ENCODE results near the gene BUB1. TPM values are rescaled to one million over a fixed set of nuclear protein-coding genes. Genes with fewer than 3 reads are reported as not detected.
"Not testable (repeated sequence)": the region's sequence is repeated elsewhere in the genome, so short reads cannot be mapped to it uniquely, and the experiment has no call there.

The BUB1 gene
- total RNA-seq, 2 donors from 2014 or later = 0.76 to 1.6 TPM

DNA sequence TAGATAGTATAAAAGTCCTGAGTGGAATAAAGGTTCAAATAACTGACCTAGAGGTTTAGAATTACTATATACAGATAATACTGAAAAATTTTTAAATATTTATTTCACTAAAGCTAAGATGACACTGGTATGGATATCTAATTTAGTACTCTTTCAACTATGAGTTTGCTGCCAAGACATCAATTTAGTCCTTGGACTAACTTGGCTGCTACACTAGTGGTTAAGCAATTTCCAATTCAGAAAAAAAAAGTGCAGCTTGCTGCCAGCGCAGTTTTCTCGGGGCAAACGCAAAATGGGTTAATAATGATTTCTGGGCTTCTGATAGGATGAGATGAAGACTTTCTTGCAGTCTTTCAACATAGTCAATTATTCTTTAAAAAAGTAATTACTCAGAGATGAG lies 10.8 kb downstream of the BUB1 start:
- intact Hi-C loops (cut with DNase I) = no loop called here
- DNase-seq = no peak
- ATAC-seq = no peak

DNA sequence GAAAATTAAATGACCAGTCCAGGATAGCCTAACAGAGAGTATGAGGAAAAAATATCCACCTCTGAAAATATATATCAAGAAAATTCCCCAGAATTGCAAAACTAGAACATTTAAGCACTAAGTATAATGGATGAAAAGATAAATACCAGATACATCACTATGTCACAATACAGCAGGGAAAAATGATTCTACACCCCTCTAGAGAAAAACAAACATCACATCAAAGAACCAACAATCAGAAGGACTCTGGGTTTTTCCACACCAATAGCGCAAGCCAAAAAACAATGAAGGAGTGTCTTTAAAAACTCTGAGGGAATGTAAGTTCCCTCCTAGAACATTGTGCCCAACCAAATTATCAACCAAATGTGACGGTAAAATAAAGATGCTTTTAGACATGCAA lies 13.7 kb downstream of the BUB1 start:
- ATAC-seq = no peak

DNA sequence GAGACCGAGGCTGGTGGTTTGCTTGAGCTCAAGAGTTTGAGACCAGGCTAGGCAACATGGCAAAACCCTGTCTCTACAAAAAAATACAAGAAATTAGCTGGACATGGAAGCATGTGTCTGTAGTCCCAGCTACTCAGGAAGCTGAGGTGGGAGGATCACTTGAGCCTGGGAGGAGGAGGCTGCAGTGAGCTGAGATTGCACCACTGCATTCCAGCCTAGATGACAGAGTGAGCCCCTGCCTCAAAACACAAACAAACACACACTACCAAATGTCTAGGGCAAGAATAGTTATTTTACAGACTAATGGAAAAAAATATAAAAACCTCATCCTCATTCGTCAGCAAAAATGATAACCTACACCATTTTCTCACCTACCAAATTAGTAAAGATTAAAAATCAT lies 15.3 kb downstream of the BUB1 start:
- ATAC-seq (no peak), DNase-seq (no peak)
- intact Hi-C loops (cut with DNase I) = no loop called here

More for the DNA sequence above, 13.7 kb downstream of the BUB1 start:
- intact Hi-C loops (cut with DNase I) = no loop called here
- DNase-seq = no peak

DNA sequence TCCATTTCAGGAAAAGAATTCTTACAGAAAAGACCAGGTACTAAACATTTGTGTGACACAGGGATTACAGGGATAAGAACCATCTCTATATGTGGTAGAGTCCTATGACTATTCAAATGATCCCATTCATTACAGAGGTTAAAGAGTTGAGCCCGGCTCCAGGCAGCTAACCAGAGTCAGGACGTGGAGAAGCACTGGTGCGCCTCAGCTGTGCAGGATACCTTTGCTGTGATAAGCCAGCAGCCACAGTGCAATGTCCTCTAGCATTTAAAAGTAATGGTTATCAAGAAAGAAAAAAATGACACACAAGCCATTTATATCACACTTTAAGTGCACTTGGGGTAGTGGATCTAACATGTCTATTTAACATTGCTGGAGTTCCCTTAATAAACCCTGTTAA lies 17.3 kb downstream of the BUB1 start:
- DNase-seq (no peak), ATAC-seq (no peak)
- intact Hi-C loops (cut with DNase I) = no loop called here

DNA sequence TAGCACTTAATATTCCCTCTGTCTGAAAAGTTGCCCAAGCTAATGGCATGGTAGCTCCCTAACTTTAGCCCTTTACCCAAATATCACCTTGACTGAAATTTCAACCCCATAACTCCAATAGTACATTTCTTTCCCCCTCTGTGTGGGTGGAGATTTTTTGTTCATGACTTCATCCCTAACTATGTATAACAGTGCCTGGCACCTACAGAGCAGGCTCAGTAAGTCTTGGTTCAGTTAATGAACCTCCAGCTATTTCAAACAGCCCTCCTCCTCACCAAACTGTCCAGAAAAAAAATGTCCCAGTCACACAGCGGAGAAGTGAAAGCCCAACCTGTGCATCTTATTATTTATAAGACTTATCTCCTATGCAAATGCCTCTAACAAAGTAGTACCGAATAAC lies 18.6 kb downstream of the BUB1 start:
- DNase-seq (no peak), ATAC-seq (peak in 1 of 2 donors; percentile 86)
- intact Hi-C loops (cut with DNase I) = no loop called here

DNA sequence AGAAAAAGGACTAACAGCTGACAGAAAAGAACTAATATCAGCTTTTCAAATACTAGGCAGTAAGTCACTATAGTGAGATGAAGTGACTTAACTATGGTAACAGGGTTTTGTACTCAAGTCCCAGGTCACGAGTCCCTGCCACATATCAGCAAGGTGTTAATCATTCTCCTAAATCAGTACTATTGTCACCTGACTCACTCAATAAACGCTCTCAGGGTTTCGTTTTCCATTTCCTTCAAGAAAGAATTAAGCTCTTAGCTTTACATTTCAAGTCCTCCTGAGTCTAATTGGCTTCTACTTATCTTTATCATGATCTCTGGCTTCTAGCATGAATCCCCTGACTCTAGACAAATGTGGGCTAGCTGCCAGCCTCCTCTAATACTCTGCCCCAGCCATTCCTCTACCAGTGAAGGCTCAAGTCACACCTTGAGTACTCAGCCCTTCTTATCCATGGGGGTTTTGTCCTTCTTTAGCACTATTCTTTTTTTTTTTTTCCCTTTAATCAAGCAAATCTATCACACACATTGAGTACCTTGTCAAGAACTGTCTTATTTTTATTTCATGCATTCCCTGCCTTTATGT lies 20.0 kb downstream of the BUB1 start:
- ATAC-seq = no peak

DNA sequence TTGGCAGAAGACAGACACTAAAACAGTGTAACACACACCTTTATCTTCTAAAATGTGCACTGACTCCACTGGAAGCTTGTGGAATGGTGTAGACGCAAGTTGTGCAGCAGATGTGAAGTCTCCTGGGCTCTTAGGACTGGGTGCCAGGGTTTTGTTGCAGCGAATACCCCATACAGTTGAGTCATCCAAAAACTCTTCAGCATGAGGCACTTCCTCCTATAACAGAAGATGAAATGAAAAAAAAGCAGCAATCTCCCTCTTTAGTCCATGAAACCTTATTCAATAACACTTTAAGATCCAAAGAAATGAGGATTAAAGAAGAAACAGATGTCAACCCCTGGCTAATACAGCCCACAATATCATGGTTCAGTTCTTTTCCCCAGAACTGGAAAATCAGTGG lies 22.2 kb downstream of the BUB1 start:
- intact Hi-C loops (cut with DNase I) = no loop called here
- DNase-seq = no peak
- no peak for ATAC-seq

More for the DNA sequence above, 20.0 kb downstream of the BUB1 start:
- intact Hi-C loops (cut with DNase I) = no loop called here
- no peak for DNase-seq

DNA sequence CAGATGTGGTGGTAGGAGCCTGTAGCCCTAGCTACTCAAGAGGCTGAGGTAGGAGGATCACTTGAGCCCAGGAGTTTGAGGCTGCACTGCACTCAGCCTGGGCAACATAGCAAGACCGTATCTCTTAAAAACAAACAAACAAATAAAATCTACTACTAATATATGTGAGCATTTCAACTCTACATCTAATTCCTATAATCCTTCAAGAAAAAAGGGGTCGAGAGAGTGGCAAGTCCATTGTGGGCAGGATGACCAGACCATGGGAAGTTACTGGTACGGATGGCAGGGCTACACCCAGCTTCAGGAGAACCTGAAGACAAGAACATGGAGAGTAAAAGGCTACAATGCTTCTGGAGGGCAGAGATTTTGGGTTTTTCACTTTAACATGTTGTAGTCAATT lies 24.0 kb downstream of the BUB1 start:
- no peak for ATAC-seq
- no peak for DNase-seq
- intact Hi-C loops (cut with DNase I) = no loop called here

DNA sequence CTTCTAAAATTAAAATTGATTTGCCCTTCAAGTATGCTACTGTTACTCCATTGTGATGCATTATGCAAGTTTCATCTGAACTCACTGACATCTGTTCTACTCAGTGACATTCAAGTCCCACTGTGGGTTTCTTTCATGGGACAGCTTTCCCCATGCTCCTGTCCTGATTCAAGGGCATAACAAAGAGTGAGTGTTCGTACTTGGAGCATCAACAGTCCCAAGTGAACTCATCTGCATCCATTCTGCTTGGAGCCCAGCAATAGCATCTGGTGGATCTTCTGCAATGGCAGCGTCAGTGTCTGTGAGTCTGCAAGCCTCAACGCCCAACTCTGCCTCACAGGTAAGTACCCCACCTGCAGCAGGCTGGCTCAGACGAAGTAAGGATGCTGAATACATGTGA lies 27.5 kb downstream of the BUB1 start:
- no peak for ATAC-seq
- no peak for DNase-seq
- intact Hi-C loops (cut with DNase I) = no loop called here

DNA sequence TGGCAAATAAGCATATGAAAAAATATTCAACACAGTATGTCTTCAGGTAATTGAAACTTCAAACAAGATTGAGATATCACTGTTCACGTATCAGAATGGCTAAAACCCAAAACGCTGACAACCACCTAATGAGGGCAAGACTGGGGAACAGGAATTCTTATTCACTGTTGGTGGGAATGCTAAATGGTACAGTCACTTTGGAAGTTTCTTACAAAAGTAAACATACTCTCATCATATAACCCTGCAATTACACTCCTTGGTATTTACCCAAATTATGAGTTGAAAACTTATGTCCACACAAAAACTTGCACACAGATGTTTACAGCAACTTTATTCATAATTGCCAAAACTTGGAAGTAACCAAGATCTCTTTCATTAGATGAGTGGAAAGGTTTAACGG lies 30.1 kb downstream of the BUB1 start:
- intact Hi-C loops (cut with DNase I) = no loop called here
- DNase-seq (no peak), ATAC-seq (no peak)

DNA sequence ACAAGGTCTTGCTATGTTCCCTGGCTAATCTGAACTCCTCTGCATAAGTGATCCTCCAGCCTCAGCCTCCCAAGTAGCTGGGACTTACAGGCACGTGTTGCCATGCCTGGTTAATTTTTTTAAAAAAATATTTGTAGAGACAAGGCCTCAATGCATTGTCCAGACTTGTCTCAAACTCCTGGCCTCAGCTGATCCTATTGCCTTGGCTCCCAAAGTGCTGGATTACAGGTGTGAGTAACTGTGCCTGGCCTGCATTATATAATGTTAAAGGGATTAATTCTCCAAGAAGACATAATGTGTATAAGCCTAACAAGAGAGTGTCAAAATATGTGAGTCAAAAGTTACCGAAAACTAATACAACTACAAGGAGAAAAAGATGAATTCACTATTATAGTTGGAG lies 32.2 kb downstream of the BUB1 start:
- ATAC-seq (no peak), DNase-seq (no peak)
- intact Hi-C loops (cut with DNase I) = no loop called here

DNA sequence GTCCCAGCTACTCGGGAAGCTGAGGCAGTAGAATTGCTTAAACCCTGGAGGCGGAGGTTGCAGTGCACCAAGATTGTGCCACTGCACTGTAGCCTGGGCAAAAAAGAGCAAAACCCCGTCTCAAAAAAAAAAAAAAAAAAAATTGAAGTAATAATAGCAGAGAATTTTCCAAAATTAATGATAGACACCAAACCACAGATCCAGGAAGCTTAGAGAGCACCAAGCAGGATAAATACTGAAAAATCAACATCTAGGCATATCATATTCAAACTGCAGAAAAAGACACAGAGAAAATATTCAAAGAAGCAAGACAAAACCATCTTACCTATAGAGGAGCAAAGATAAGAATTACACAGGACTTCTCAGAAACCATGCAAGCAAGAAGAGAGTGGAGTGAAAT lies 33.5 kb downstream of the BUB1 start:
- ATAC-seq (no peak), DNase-seq (no peak)
- intact Hi-C loops (cut with DNase I) = no loop called here

DNA sequence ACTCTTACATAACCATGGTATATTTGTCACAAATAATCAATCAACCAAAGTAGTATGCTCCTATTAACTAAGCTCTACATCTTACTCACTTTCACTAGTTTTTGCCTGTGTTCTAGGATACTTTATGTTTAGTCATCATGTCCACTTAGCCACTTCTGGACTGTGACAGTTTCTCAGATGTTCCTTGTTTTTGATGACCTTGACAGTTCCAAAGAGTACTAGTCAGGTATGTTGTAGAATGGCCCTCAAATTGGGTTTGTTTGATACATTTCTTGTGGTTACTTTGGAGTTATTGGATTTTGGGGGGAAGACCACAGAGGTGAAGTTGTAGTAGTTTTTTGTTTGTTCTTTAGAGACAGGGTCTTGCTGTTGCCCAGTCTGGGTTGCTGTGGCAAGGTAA lies 35.5 kb downstream of the BUB1 start:
- DNase-seq (no peak), ATAC-seq (no peak)
- intact Hi-C loops (cut with DNase I) = no loop called here

DNA sequence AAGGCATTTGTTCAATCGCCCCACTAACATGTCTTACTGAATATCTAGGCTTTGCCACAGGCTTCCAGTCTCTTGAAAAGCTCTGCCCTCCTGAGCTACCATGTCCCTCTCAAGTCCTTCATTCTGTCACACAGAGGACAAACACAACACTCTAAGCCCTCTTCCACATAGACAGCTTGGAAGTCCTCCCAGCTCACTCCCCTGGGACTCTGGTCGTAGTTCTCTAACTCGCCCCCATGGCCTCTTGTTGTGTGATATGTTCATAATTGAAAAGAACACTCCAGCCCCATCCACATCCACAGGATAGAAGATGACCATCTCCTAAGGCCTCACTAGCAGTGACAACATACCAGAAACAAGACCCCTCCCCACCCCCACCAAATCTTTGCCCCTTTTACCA lies 37.9 kb downstream of the BUB1 start:
- no peak for ATAC-seq
- intact Hi-C loops (cut with DNase I) = no loop called here
- no peak for DNase-seq

DNA sequence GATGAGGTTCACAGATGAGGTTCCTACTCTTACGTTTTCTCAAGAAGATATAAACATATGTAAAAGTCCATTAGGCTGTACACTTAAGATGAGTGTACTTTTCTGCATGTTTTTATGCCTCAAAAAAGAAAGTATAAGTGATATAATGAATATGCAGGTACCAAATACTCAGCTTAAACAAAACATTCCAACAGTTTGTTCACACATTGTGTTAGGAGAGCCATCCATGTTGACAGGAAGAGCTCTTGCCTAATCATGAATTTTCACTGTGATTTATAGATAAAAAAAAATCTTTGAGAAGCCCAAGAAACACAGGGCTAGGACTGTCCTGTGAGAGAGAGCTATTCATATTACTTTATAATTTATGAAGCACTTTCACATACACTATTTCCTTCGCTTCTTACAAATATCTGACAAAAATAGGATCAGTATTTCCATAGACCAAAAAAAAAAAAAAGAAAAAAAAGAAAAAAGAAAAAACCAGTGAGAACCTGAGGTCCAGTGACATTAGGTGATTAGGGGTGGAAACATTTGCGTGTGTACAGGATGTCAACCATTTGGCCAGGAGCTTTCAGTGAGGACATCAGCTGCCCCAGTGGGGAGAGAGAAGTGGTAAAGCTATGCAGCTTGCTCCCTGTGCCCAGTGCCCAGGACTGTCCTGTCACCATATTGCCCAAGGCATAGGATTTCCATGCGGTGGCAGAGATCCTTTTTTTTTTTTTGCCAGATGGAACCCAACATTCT lies 38.7 kb downstream of the BUB1 start:
- DNase-seq (no peak), ATAC-seq (no peak)
- intact Hi-C loops (cut with DNase I) = no loop called here

DNA sequence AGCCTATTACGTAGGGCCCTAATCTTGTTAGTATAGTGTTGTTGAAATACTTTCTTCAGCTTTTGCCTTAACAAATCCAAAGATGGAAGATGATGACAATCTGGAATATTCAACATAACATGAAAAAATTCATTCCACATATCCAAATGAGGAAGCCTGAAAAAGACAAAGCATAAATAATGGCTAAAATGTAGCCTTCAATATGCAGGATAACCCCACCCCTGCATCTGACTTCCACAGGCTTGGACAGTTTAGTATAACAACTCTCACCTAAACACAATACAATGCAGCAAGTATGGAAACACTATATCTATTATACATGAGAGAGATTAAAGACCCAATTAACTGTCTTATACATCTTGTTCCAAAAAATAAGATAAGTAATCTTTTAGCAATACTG lies 39.9 kb downstream of the BUB1 start:
- no peak for ATAC-seq
- no peak for DNase-seq
- intact Hi-C loops (cut with DNase I) = no loop called here

DNA sequence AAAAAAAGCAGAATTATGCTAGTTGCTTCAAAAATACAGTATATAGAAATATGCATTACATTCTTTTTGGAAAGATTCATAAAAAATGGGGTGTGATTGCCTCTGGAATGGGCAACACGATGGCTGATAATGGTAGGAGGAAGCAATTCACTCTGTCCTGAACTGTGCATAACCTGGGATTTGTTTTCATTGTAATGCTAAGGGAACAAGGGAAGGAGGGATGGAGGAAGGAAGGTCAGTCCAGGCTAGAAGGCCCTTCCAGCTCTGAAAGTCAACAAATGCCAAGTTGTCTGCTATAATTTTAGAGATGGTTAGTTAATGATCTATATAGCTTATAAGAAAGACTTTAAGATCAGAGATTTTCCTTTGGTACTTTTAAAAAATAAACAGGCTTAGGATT lies 40.8 kb downstream of the BUB1 start:
- intact Hi-C loops (cut with DNase I) = no loop called here
- DNase-seq (no peak), ATAC-seq (no peak)

DNA sequence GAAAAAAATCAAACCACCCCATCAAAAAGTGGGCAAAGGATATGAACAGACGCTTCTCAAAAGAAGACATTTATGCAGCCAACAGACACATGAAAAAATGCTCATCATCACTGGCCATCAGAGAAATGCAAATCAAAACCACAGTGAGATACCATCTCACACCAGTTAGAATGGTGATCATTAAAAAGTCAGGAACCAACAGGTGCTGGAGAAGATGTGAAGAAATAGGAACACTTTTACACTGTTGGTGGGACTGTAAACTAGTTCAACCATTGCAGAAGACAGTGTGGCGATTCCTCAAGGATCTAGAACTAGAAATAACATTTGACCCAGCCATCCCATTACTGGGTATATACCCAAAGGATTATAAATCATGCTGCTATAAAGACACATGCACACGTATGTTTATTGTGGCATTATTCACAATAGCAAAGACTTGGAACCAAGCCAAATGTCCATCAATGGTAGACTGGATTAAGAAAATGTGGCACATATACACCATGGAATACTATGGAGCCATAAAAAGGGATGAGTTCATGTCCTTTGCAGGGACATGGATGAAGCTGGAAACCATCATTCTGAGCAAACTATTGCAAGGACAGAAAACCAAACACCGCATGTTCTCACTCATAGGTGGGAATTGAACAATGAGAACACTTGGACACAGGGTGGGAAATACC lies 41.8 kb downstream of the BUB1 start:
- intact Hi-C loops (cut with DNase I); ATAC-seq; DNase-seq: not testable (repeated sequence)

DNA sequence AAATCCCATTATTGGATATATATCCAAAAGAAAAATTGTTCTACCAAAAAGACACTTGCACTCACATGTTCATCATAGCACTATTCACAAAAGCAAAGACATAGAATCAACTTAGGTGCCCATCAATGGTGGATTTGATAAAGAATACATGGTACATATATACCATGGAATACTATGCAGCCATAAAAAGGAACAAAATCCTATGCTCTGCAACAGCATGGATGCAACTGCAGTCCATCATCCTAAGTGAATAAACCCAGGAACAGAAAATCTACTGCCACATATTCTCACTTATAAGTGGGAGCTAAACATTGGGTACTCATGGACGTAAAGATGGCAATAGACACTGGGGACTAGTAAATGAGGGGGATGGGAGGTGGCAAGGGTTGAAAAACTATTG lies 50.5 kb downstream of the BUB1 start:
- intact Hi-C loops (cut with DNase I); ATAC-seq; DNase-seq: not testable (repeated sequence)

DNA sequence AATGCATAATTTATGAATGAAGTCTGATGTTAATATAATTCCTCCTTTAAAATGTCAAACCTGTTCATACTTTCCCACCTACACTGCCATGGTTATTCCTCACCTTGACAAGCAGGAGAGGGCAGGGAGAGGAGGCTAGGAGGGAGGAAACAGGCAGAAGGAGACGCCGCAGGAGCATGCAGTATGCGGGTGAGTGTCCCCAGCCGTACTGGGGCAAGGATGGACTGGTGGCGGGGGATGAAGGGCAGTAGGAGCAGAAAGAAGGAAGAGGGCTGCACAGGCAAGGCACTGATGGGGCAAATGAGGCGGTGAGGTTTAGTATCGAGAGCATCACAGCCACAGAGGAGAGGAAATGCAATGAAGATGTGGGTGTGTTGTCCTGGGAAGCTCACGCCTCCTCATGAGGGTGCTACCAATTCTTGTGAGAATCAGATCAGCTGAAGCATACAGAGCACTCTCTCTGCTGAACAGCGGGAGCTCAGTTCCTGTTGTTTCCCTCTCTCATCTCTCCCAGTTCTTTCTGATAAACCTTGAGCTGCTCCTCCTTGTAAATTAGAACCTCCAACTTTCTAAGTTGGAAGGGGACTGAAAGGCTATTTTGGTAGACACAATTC lies 58.4 kb downstream of the BUB1 start:
- ATAC-seq; intact Hi-C loops (cut with DNase I); DNase-seq: not testable (repeated sequence)

All from left cardiac atrium (tissue), 4 donors.